ENCODE data around the gene NUP107.

NUP107 gene

DNA sequence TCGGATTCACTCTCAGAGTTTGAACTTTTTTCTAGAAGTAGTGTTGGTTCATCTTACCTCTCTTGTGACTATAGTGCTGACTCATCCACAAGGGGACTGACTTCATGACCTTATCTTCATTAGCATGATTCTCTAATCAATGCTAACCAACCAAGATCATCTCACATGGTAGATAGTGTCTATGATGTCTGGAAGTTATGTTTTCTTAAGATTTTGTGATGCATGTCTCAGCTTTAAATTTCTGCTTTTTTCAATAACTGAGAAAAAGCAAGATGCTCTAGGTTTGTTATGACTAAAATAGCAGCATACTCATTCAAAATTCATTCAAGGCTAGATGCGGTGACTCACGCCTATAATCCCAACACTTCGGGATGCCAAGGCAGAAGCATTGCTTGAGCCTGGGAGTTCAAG is 46.9 kb downstream of the NUP107 start:
- H3K4me3 ChIP-seq (replicated peaks; ENCODE audit: low read depth, low read length) = no peak overlapping the region
- no peak for DNase-seq (ENCODE audit: extremely low read depth, low read depth)
- TF ChIP-seq, protein P1, sequence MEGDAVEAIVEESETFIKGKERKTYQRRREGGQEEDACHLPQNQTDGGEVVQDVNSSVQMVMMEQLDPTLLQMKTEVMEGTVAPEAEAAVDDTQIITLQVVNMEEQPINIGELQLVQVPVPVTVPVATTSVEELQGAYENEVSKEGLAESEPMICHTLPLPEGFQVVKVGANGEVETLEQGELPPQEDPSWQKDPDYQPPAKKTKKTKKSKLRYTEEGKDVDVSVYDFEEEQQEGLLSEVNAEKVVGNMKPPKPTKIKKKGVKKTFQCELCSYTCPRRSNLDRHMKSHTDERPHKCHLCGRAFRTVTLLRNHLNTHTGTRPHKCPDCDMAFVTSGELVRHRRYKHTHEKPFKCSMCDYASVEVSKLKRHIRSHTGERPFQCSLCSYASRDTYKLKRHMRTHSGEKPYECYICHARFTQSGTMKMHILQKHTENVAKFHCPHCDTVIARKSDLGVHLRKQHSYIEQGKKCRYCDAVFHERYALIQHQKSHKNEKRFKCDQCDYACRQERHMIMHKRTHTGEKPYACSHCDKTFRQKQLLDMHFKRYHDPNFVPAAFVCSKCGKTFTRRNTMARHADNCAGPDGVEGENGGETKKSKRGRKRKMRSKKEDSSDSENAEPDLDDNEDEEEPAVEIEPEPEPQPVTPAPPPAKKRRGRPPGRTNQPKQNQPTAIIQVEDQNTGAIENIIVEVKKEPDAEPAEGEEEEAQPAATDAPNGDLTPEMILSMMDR (IDR thresholded peaks at IDR 0.05; ENCODE audit: low read depth, low read length, missing control alignments) = no peak

DNA sequence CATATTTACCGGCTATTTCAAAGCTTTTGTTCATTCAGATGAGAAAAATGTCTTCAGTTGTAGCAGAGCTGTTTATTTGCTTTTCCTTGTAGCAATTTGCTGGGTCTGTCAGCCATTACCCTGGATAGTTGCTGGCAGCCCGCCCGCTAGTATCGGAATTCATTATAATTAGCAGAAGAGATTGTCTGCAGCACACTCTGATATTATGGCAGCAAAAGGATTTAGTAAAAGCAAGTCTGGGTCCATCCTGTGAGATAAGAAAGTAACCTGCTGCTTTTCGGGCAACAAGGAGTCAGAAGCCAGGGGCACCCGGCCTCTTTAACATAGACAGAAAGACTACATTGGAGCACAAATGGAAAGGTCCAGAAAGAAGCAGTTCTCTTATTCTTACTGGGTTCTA is 53.1 kb downstream of the NUP107 start:
- TF ChIP-seq, protein P1 (IDR thresholded peaks at IDR 0.05; ENCODE audit: low read depth, low read length, missing control alignments) = no peak
- H3K4me3 ChIP-seq (replicated peaks; ENCODE audit: low read depth, low read length) = no peak overlapping the region
- no peak for DNase-seq (ENCODE audit: extremely low read depth, low read depth)

DNA sequence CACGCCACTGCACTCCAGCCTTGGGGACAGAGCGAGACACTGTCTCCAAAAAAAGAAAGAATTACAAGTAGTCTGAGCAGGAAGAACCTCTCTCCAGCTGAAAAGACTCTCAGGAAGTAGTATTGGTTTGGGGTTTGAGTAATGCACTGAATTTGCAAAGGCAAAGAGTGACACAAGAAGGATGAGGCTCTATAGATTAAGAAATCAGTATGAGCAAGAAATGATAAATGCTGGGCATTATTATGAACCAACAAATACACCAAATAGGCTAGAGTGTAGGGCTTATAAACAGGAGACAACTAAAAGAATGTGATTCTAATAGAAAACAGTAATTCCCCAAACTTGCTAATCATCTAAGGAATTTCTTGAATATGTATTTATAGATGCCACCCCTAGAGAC is 56.6 kb downstream of the NUP107 start:
- TF ChIP-seq, protein P1 (IDR thresholded peaks at IDR 0.05; ENCODE audit: low read depth, low read length, missing control alignments) = no peak
- no peak for DNase-seq (ENCODE audit: extremely low read depth, low read depth)
- H3K4me3 ChIP-seq (replicated peaks; ENCODE audit: low read depth, low read length) = no peak overlapping the region

DNA sequence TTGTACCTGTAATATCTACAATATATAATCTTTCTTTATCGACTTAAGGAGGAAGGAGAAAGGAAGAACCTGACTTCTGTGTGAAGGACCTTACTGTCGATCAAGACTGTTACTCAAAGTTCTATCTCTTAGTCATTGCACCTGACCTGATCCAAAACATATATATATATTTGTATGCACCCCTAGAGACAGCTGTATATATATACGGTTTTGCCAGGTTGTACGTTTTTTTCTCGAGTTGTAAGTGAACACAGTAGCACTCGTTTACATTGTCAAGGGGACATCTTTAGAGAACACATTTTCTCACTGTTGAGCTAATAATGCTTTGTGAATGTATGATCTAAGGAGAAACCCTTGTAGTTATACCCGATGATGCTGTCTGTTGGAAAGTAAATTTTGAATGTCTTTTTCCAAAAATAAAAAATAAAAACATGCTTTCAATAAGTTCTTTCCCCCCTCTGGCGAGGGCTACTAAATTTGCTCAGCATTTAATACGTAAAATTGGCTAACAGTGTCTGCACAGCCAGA is 58.7 kb downstream of the NUP107 start:
- no peak for DNase-seq (ENCODE audit: extremely low read depth, low read depth)
- TF ChIP-seq, protein P1 (IDR thresholded peaks at IDR 0.05; ENCODE audit: low read depth, low read length, missing control alignments) = no peak
- peak overlapping the region; percentile 68 for H3K4me3 ChIP-seq (replicated peaks; ENCODE audit: low read depth, low read length)

DNA sequence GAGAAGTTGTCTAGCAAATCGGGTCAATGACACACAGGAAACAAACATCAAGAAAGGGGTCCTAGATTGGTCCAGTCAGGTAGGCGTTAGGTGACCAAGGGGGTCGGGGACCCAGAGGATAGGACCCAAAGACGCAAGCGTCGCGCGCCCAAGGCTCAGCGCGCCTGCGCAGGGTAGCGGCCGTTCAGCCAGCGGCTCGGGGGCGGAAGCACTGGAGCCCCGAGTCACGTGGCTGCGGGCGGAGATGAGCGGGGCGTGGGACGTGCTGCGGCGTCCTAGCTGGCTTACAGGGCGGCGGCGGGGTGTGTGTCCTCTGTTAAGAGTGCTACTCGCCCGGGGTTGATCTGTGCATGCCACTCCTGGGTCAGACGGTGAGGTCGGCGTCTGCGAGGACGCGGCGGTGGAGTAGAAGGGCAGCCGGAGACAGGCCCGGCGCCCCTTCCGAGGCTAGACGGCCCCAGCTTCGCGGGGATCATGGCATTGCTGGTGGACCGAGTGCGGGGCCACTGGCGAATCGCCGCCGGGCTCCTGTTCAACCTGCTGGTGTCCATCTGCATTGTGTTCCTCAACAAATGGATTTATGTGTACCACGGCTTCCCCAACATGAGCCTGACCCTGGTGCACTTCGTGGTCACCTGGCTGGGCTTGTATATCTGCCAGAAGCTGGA is 59.3 kb downstream of the NUP107 start, which contains the start of gene SLC35E3:
TSS of gene SLC35E3 (plus strand) at position 273 of the 668 bp plus-strand sequence. CDS start at position 475, 202 bp downstream.
- TF ChIP-seq, protein P1 (IDR thresholded peaks at IDR 0.05; ENCODE audit: low read depth, low read length, missing control alignments) = no peak
- peak within 1 kb of the TSS; percentile 68 for H3K4me3 ChIP-seq (replicated peaks; ENCODE audit: low read depth, low read length)
- DNase-seq (ENCODE audit: extremely low read depth, low read depth) = peak; percentile 53

DNA sequence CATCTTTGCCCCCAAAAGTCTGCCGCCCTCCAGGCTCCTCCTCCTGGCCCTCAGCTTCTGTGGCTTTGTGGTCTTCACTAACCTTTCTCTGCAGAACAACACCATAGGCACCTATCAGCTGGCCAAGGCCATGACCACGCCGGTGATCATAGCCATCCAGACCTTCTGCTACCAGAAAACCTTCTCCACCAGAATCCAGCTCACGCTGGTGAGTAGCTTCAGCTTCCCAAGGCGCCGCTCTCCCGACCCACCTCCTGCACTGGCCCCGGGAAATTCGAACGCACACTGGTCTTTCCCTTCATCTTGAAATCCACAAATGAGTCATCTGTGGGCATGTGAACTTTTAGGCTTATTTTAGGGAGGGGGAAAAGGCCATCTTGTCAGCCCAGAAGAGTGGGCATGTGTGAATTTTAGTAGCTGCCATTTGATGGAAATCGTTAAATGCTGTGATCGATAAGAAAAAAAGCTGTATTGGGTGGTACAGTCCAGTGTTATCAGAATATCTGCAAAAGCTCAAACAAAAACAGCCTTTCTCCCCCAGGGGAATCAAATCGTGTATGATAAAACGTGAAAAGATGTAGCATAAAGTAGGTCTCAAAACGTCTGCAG is 59.9 kb downstream of the NUP107 start:
- H3K4me3 ChIP-seq (replicated peaks; ENCODE audit: low read depth, low read length) = peak overlapping the region; percentile 68
- peak; percentile 36 for DNase-seq (ENCODE audit: extremely low read depth, low read depth)
- TF ChIP-seq, protein P1 (IDR thresholded peaks at IDR 0.05; ENCODE audit: low read depth, low read length, missing control alignments) = no peak

Measured in HFF-Myc (cell line).